Cardiac fibroblast (primary cell): ENCODE measurements around the gene SH3TC1.
A peak's percentile ranks its signal among the peaks of the same experiment; 100 is the strongest.

Experiments used
- DNase-seq, 2 donors: peaks; one replicate each; pipeline versions ENCODE4 v3.0.0 to v3.0.0-alpha.2; 2010; ENCODE audit warnings: low read depth in 2 of 2
- H3K4me3 ChIP-seq, 2 donors: replicated peaks in 1 of 2; 1 replicate in 1 of 2; 2 replicates in 1 of 2; pipeline ENCODE4 v1.5.1; 2011; ENCODE audit warnings: low read depth in 2 of 2, low read length in 2 of 2, mild to moderate bottlenecking in 2 of 2, moderate library complexity in 1 of 2
- TF ChIP-seq, protein P1 (sequence below): IDR thresholded peaks from one replicate; pipeline ENCODE4 v1.5.1; 2011; ENCODE audit warnings: low read depth, mild to moderate bottlenecking, low read length, inconsistent platforms

The SH3TC1 gene

GRCh38 chr4:8259743-8260430, 60.8 kb downstream of the SH3TC1 start:
- TF ChIP-seq, protein P1, sequence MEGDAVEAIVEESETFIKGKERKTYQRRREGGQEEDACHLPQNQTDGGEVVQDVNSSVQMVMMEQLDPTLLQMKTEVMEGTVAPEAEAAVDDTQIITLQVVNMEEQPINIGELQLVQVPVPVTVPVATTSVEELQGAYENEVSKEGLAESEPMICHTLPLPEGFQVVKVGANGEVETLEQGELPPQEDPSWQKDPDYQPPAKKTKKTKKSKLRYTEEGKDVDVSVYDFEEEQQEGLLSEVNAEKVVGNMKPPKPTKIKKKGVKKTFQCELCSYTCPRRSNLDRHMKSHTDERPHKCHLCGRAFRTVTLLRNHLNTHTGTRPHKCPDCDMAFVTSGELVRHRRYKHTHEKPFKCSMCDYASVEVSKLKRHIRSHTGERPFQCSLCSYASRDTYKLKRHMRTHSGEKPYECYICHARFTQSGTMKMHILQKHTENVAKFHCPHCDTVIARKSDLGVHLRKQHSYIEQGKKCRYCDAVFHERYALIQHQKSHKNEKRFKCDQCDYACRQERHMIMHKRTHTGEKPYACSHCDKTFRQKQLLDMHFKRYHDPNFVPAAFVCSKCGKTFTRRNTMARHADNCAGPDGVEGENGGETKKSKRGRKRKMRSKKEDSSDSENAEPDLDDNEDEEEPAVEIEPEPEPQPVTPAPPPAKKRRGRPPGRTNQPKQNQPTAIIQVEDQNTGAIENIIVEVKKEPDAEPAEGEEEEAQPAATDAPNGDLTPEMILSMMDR, result no peak
- no peak overlapping the region for H3K4me3 ChIP-seq
- no peak for DNase-seq

- DNase-seq, result peak; percentile 67 to 76
- no peak overlapping the region for H3K4me3 ChIP-seq
- TF ChIP-seq, protein P1, result no peak
These were observed 61.6 kb downstream of the SH3TC1 start for GRCh38 chr4:8260656-8261111.

DNA sequence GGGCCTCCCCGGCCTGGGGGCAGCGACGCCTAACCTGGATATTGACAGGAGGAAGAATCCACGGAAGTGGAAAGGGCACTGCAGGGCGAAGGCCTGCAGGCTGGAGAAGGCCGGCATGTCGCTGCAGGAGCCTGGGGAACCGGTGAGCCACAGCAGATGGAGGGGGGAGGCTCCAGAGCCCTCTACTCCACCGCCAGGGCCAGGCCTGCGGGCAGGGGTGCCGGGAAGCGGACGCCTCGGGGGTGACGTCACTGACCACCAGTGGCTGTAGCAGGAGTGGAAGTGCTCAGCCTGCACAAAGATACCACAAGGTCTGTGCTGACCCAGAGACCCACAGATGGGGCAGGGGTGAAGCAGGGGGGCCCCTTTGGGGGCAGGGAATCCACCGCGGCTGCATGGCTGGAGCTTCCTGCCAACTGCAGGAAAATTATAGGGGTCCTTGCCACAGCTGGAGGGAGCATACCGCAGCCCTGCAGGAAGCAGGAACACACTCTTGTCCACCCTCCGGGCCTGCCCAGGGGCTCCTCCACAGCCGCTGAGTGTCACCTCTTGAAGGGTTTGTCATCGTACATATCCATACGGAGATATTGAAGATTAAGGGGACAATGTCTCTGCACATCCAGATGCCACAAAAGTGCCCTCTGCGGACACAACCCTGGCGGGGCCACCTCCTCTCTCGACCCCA, 62.9 kb downstream of the SH3TC1 start:
- DNase-seq, result no peak
- no peak overlapping the region for H3K4me3 ChIP-seq

GRCh38 chr4:8262637-8263322, 63.7 kb downstream of the SH3TC1 start:
- TF ChIP-seq, protein P1, result no peak
- no peak for DNase-seq
- H3K4me3 ChIP-seq, result no peak overlapping the region

More for the DNA sequence above, 62.9 kb downstream of the SH3TC1 start:
- TF ChIP-seq, protein P1, result no peak

GRCh38 chr4:8263397-8263796, 64.3 kb downstream of the SH3TC1 start:
- H3K4me3 ChIP-seq, result no peak overlapping the region
- DNase-seq, result no peak
- TF ChIP-seq, protein P1, result no peak

DNA sequence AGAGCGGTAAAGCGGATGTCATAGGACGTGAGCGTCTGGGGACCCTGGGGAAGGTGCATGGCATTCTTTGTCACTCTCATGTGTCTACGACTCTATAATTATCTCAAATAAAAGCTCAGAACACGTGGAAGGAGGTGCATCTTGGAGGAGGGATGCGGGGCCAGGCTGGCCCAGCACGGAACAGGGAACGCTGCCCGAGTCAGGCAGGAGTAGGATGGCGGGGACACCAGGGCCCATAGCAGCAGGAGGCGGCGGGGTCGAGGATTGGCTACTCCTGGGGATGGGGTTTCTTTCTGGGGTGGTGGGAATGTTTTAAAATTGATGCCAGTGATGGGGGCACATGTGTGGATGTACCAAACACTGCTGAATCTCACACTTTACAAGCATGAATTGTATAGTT, 65.0 kb downstream of the SH3TC1 start:
- TF ChIP-seq, protein P1, result no peak

More for the DNA sequence above, 65.0 kb downstream of the SH3TC1 start:
- no peak for DNase-seq
- H3K4me3 ChIP-seq, result no peak overlapping the region
